GM12875 (cell line): ENCODE measurements around the gene PPP1R12B.
"Not testable (repeated sequence)": the region's sequence is repeated elsewhere in the genome, so short reads cannot be mapped to it uniquely, and the experiment has no call there.

ENCODE experiments used
- H3K4me3 ChIP-seq: one replicate; pipeline ENCODE4 v1.5.1; 2011; ENCODE audit warnings: low read depth, low read length, control low read depth
- TF ChIP-seq, protein P1 (sequence below): IDR thresholded peaks from 2 replicates; pipeline ENCODE4 v1.5.1; 2011; ENCODE audit warnings: low read depth, mild to moderate bottlenecking, control low read depth, inconsistent platforms, low read length, moderate library complexity, borderline replicate concordance; ENCODE audit not compliant: insufficient read depth

Gene PPP1R12B

DNA sequence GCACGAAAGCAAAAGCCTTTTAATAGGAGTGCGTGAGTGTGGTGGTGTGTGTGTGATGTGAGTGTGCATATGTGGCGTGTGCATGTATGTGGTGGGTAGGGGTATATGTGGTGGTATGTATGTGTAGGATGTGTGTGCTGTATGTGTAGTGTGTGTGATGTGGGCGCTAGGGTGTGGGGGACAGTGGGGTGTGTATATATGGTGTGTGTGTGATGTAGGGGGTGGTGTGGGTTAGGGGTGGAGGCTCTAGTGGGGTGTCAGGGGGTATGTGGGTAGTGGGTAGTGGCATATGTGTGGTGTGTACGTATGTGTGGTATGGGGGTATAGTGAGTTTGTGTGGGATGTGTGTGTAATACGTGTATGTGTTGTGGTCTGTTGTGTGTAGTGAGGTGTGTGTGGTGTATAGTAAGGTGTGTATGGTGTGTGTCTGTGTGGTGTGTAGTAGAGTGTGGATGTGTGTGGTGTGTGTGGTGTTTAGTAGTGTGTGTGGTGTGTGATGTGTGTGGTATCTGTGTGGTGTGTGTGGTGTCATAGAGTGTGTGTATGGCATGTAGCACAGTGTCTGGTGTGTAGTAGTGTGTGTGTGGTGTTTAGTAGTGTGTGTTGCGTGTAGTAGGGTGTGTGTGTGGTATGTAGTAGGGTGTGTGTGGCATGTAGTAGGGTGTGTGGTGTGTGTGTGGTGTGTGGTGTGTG lies 275.7 kb downstream of the PPP1R12B start:
- TF ChIP-seq, protein P1, sequence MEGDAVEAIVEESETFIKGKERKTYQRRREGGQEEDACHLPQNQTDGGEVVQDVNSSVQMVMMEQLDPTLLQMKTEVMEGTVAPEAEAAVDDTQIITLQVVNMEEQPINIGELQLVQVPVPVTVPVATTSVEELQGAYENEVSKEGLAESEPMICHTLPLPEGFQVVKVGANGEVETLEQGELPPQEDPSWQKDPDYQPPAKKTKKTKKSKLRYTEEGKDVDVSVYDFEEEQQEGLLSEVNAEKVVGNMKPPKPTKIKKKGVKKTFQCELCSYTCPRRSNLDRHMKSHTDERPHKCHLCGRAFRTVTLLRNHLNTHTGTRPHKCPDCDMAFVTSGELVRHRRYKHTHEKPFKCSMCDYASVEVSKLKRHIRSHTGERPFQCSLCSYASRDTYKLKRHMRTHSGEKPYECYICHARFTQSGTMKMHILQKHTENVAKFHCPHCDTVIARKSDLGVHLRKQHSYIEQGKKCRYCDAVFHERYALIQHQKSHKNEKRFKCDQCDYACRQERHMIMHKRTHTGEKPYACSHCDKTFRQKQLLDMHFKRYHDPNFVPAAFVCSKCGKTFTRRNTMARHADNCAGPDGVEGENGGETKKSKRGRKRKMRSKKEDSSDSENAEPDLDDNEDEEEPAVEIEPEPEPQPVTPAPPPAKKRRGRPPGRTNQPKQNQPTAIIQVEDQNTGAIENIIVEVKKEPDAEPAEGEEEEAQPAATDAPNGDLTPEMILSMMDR = no peak

DNA sequence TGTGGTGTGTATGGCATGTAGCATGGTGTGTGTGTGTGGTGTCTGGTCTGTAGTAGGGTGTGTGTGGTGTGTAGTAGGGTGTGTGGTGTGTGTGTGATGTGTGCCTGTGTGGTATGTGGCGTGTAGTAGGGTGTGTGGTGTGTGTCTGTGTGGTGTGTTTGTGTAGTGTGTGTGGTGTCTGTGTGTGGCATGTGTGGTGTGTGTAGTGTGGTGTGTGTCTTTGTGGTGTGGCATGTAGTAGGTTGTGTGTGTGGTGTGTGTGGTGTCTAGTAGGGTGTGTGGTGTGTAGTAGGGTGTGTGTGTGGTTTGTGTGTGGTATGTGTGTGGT lies 276.2 kb downstream of the PPP1R12B start:
- no peak overlapping the region for H3K4me3 ChIP-seq
- TF ChIP-seq, protein P1 = no peak

More for the DNA sequence above, 275.7 kb downstream of the PPP1R12B start:
- H3K4me3 ChIP-seq = no peak overlapping the region

DNA sequence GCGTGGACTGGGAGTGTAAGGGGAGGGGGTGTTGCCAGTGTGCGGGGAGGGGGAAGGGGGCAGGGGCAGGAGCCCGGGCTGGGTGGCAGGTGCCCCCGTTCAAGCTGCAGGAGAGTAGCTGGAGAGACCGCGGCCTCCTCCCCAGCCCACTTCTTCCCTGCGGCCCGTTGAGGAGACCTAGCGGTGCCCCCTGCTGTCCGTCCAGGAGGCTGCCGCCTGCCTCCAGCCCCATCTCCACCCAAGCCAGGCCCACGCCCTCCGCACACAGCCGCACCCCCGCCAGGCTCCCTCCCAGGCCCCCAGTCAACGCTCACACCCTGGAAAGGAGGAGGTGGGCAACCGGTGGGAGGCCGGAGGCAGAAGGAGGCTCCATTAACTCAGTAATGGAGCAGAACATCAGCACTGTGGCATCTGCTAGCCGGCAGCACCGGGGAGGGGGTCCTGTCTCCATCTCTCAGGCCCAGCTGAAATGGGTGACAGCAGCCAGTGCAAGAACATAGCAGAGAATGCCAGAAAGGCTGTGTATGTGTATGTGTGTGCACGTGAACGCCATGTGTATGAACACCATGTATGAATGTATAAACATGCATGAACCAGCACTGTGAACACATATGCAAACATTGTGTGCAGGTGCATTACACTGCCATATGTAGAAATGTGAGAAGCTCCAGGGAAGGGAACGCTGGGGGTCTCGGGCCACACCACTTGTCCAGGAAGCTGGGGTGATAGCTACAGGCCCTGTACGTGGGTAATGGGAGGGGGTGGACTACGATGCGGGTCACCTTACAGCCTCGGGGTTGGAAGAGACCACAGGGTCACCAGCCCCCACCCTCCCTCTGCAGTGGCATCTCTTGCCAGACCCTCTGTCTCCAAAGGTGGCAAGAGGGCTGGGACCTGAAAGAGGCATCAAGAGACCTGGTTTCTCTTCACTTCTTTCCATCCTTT lies 277.2 kb downstream of the PPP1R12B start:
- TF ChIP-seq, protein P1 = peak; percentile 82
- H3K4me3 ChIP-seq = no peak overlapping the region

DNA sequence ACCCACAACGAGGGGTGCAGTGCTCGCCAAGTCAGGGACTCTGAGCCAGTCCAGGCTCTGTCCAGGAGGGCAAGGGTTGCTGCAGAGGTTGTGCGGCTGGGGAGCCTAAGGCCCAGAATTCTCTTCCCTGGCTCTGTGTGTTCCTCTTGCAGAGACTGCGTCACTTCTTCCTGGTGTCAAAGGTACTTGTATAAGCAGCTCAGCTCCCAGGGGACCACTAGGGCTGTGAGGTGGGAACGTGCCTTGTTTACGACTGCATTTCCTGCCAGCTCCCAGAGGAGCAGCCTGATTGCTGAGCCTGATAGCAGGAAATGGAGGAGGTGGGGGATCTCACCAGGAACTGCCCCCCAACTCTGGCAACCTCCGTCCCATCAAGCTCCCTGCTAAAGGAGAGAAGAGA lies 278.5 kb downstream of the PPP1R12B start:
- not testable (repeated sequence) for H3K4me3 ChIP-seq

DNA sequence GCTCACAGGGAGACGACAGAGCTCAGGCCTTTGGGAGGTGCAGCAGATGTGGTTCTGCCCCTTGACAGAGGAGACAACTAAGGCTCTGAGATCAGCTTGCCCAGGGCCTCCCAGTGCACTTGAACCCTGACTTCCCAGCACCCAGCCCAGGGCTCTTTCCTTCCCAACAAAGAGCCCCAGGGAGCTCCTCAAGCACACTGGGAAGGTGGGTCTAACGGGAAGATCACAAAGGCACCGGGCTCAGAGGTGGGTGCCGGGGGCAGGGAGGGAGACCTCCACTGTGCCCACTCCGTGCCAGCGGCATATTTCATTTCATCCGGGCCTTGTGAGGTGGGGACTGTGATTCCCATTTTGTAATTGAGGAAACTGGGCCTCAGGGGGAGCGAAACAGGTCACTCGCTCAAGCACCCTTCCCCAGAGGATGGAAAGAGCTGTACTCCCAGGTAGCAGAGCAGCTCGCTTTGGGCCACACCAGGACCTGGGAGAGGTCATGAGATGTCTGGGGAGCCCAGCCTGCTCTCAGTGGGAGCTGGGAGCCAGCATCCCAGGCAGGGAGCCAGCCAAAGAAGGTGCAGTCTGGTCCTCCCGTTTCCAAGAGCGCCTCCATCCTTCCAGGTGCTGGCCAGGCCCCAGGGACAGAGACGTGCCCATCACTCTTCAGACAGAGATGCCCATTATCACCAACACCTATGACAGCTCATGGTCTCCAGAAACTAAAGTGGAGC lies 279.5 kb downstream of the PPP1R12B start:
- TF ChIP-seq, protein P1 = no peak
- no peak overlapping the region for H3K4me3 ChIP-seq

DNA sequence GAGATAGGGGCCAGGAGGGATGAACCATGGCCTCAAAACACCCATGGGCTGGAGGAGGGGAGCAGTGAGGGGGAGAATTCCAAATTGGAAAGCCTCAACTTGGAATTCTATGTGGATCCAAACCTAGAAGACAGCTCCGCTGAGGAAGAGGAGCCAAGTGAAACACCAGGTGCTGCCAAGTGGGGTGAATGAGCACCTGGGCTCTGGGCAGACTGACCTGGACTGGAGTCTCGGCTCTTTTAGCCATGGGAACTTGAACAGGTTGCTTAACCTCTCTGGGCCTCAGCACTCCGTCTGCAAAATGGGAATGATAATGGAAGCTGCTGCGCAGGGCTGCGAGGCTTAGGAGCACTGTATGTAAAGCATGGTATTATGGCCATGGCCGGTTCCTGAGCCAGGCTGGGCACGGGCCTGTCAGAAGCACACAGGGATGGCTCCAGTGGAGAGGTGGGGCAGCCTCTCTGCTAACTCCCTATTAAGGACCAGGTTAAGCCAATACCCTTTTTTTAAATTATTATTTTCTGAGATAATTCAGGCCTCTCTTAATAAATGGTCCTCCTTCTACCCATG lies 280.2 kb downstream of the PPP1R12B start:
- H3K4me3 ChIP-seq = no peak overlapping the region
- TF ChIP-seq, protein P1 = no peak

DNA sequence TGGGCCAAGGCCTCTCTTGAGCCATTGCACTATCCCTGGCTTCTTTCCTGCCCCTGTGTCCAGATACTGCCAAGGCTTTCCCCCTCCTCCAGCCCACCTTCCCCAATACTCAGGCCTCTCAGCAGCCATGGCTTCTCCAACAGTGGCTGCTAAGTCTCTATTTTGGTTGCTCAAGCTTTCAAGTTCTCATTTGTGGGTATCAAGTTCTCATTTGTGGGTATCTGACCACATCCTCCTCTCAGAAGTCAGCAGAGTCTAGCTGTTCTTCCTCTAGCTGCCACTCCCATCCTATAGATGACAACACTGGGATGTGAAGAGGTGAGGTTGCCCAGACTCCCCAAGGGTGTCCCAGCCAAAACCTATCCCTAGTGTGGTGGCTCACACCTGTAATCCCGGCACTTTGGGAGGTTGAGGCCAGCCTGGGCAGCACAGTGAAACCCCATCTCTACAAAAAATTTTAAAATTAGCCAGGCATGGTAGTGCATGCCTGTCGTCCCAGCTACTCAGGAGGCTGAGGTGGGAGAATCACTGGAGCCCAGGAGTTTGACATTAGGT lies 280.8 kb downstream of the PPP1R12B start:
- not testable (repeated sequence) for H3K4me3 ChIP-seq

DNA sequence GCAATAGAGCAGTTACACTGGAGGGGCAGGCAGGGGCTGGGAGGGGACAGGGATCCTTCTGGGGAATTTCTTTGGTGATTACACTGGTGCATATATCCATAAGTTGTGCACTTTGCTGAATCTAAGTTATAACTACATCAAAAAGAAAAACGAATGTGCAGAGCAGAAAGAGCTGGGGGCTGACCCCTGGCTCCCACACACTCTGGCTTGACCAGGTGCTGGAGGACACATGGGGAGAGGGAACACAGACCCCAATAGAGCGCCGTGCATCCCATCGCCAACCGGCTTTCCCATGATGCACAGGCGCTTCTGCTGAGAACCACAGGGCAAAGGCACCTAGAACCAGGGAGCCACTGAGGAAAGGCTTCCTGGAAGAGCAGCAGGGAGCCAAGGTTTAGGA lies 281.6 kb downstream of the PPP1R12B start:
- H3K4me3 ChIP-seq = not testable (repeated sequence)
